ENCODE measurements around the gene ANGPTL4. TPM values are rescaled to one million over a fixed set of nuclear protein-coding genes. Genes with fewer than 3 reads are reported as not detected.
A peak's percentile ranks its signal among the peaks of the same experiment; 100 is the strongest.

Gene ANGPTL4
- polyA plus RNA-seq, 2 donors: 27.2 to 126 TPM

DNA sequence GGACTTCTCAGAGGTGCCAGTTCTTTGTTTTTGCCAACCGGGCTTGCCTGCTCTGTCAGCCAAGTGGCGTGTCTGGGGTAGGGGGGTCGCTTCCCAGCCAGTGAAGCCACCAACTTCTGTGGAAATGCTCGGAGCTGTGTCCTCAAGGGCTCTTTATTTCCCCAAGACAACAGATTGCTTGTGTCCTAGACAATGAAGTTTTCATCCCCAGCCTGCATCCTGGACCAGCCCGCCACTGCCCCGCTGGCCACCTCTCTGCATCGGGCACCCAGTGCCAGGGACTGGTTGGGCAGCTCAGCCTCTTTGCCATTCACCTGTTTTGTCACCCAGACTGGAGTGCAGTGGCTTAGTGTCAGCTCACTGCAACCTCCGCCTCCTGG lies 29.9 kb downstream of the ANGPTL4 start:
- H3K9me3 ChIP-seq (ENCODE audit: control insufficient read depth in 2 of 2, insufficient read depth in 1 of 2, low read depth in 1 of 2, low read length in 1 of 2): no peaks in the 10 kb centered on the region
- peak overlapping the region; percentile 27 to 34 for H3K27ac ChIP-seq (ENCODE audit: low read depth in 2 of 2, low read length in 1 of 2)
- H3K4me1 ChIP-seq (ENCODE audit: control insufficient read depth in 2 of 2, insufficient read depth in 2 of 2, low read length in 1 of 2): peaks cover 3 to 41% of the 10 kb centered on the region in 2 donors
- 80 to 83% methylated on average over 7 to 8 of the region's 8 CpGs for WGBS, 2 donors
- H3K27me3 ChIP-seq (ENCODE audit: control insufficient read depth in 1 of 2, insufficient read depth in 2 of 2, low read length in 2 of 2): no peaks in the 10 kb centered on the region
- H3K36me3 ChIP-seq (ENCODE audit: control insufficient read depth in 2 of 2, insufficient read depth in 2 of 2, low read length in 1 of 2): peaks cover 0 to 7% of the 10 kb centered on the region in 2 donors
- no peak overlapping the region for H3K4me3 ChIP-seq (ENCODE audit: low read depth in 1 of 2, low read length in 2 of 2)

DNA sequence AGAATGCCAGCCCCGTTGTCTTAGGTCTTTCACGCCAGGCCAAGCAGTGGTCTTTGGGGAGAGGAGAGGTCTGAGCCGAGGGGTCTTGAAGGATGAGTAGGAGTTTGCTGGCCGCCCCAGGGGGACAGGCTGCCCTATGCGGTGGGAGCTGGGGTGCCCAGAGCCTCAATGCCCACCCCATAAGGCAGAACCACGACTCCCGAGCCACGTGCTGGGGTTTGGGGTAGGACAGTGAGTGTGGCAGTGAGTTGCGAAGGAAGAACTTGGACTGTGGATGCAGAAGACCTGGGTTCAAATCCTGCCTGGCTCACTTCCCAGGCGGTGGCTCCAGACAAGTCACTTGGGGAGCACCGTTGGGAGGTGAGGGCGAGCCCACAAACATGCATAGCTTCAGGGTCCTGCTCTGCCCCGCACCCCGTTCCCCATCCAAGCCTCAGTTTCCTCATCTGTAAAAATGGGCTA lies 31.7 kb downstream of the ANGPTL4 start:
- Histone ChIP-seq H3K27me3 (ENCODE audit: control insufficient read depth in 1 of 2, insufficient read depth in 2 of 2, low read length in 2 of 2) (no peaks in the 10 kb centered on the region), H3K27ac (ENCODE audit: low read depth in 2 of 2, low read length in 1 of 2) (no peak overlapping the region), H3K4me1 (ENCODE audit: control insufficient read depth in 2 of 2, insufficient read depth in 2 of 2, low read length in 1 of 2) (peaks cover 3 to 41% of the 10 kb centered on the region in 2 donors), H3K4me3 (ENCODE audit: low read depth in 1 of 2, low read length in 2 of 2) (no peak overlapping the region), H3K36me3 (ENCODE audit: control insufficient read depth in 2 of 2, insufficient read depth in 2 of 2, low read length in 1 of 2) (peaks cover 0 to 19% of the 10 kb centered on the region in 2 donors), H3K9me3 (ENCODE audit: control insufficient read depth in 2 of 2, insufficient read depth in 1 of 2, low read depth in 1 of 2, low read length in 1 of 2) (no peaks in the 10 kb centered on the region)
- 78 to 81% methylated on average over 14 of the region's 14 CpGs for WGBS, 2 donors

DNA sequence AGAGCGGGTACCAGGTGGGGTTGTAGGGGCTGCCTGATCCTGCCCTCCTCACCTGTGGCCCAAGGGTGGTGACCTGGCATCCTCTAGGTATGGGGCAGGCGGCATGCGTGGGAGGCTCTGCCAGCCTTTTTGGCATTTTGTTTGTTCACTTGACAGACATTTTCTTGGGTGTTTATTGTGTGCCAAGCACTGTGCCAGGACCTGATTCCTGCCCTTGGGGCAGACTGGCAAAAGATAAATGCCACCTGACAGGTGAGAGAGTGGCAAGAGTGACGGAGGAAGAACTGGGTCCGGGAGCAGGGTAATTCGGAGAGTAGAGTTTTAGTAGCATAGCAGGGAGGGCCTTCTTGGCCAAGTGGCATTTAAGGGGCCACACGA lies 32.2 kb downstream of the ANGPTL4 start:
- H3K9me3 ChIP-seq (ENCODE audit: control insufficient read depth in 2 of 2, insufficient read depth in 1 of 2, low read depth in 1 of 2, low read length in 1 of 2): no peaks in the 10 kb centered on the region
- no peaks in the 10 kb centered on the region for H3K27me3 ChIP-seq (ENCODE audit: control insufficient read depth in 1 of 2, insufficient read depth in 2 of 2, low read length in 2 of 2)
- H3K36me3 ChIP-seq (ENCODE audit: control insufficient read depth in 2 of 2, insufficient read depth in 2 of 2, low read length in 1 of 2): peaks cover 0 to 19% of the 10 kb centered on the region in 2 donors
- H3K27ac ChIP-seq (ENCODE audit: low read depth in 2 of 2, low read length in 1 of 2): peak overlapping the region in 1 of 2 donors; percentile 42
- 51 to 62% methylated on average over 7 of the region's 7 CpGs for WGBS, 2 donors
- H3K4me3 ChIP-seq (ENCODE audit: low read depth in 1 of 2, low read length in 2 of 2): no peak overlapping the region
- H3K4me1 ChIP-seq (ENCODE audit: control insufficient read depth in 2 of 2, insufficient read depth in 2 of 2, low read length in 1 of 2): peaks cover 3 to 38% of the 10 kb centered on the region in 2 donors

DNA sequence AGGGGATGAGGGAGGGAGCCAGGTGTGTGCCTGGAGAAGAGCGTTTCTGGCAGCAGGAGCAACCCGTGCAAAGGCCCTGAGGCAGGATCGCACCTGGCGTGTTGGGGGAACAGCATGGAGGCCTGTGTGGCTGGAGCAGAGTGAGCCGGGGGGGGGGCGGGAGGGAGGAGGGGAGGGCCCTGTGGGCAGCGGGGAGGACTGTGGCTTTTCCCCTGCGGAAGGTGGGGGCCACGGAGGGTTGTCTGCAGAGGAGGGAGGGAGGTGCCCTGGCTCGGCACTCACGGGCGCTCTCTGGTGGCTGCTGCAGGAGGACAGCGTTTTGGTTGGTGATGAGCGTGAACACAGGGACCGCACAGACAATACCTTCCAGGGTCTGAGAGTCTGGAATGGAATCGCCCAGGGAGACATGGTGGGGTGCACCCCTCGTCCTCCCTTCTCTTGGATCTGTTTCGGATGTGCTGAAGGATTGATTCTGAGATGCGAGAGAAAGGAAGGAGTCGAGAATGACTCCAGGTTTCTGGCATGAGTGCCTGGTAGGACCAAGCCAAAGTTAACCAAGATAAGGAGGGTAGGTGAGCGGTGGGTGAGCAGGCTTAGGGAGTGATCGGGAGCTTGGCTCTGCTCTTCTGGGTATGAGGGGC lies 32.7 kb downstream of the ANGPTL4 start:
- Histone ChIP-seq H3K36me3 (ENCODE audit: control insufficient read depth in 2 of 2, insufficient read depth in 2 of 2, low read length in 1 of 2) (peaks cover 0 to 19% of the 10 kb centered on the region in 2 donors), H3K27me3 (ENCODE audit: control insufficient read depth in 1 of 2, insufficient read depth in 2 of 2, low read length in 2 of 2) (no peaks in the 10 kb centered on the region), H3K9me3 (ENCODE audit: control insufficient read depth in 2 of 2, insufficient read depth in 1 of 2, low read depth in 1 of 2, low read length in 1 of 2) (no peaks in the 10 kb centered on the region), H3K4me1 (ENCODE audit: control insufficient read depth in 2 of 2, insufficient read depth in 2 of 2, low read length in 1 of 2) (peaks cover 3 to 32% of the 10 kb centered on the region in 2 donors), H3K4me3 (ENCODE audit: low read depth in 1 of 2, low read length in 2 of 2) (no peak overlapping the region), H3K27ac (ENCODE audit: low read depth in 2 of 2, low read length in 1 of 2) (peak overlapping the region in 1 of 2 donors; percentile 42)
- WGBS, 2 donors: 37 to 45% methylated on average over 19 to 22 of the region's 22 CpGs

DNA sequence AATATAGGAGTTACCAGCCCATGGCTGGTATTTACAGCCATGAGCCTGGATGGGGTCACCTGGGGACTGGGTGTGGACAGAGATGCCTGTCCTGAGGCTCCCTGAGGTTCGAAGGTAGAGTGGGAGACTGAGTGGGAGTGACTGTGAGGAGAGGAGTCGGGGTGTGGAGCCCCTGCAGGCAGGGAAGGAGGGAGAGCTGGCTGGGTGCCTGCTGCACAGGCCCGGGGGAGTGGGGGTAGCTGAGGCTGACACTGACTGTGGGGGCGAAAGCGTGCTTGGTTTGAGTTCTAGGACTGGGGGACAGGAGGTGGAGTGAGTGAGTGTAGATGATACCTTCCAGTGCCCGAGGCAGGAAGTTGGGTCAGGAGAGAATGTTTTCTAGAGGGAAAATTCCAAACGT lies 33.3 kb downstream of the ANGPTL4 start:
- H3K27me3 ChIP-seq (ENCODE audit: control insufficient read depth in 1 of 2, insufficient read depth in 2 of 2, low read length in 2 of 2): no peaks in the 10 kb centered on the region
- H3K9me3 ChIP-seq (ENCODE audit: control insufficient read depth in 2 of 2, insufficient read depth in 1 of 2, low read depth in 1 of 2, low read length in 1 of 2): no peaks in the 10 kb centered on the region
- no peak overlapping the region for H3K27ac ChIP-seq (ENCODE audit: low read depth in 2 of 2, low read length in 1 of 2)
- no peak overlapping the region for H3K4me3 ChIP-seq (ENCODE audit: low read depth in 1 of 2, low read length in 2 of 2)
- peaks cover 5 to 25% of the 10 kb centered on the region in 2 donors for H3K36me3 ChIP-seq (ENCODE audit: control insufficient read depth in 2 of 2, insufficient read depth in 2 of 2, low read length in 1 of 2)
- peaks cover 3 to 32% of the 10 kb centered on the region in 2 donors for H3K4me1 ChIP-seq (ENCODE audit: control insufficient read depth in 2 of 2, insufficient read depth in 2 of 2, low read length in 1 of 2)
- WGBS, 2 donors: 32 to 39% methylated on average over 7 of the region's 7 CpGs

DNA sequence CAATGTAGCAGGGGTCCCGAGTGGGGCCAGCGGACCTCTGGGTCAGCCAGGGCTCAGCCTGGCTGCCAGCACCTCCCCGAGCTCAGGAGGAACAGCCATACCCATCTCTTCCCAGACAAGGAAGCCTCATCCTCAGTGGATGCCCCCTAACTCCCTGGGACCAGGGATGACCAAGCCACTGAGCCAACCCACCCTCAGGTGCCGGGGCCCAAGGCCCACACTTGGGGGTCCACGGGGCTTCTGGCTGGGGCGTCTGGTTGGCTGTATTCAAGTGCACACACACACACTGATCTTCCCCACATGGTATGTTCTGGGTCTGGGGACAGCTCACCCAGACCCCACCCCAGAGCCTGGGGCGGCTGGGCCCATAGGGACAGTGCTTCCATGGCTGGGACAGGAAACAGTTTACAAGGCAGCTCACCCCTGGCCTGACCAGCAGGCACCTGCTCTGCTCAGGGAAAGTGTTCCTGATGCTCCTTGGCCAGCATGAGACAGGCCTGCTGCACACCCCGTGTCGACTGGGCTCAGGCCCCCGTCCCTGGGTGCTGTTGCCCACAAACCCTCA lies 33.9 kb downstream of the ANGPTL4 start:
- 70 to 73% methylated on average over 10 of the region's 10 CpGs for WGBS, 2 donors
- Histone ChIP-seq H3K9me3 (ENCODE audit: control insufficient read depth in 2 of 2, insufficient read depth in 1 of 2, low read depth in 1 of 2, low read length in 1 of 2) (no peaks in the 10 kb centered on the region), H3K27ac (ENCODE audit: low read depth in 2 of 2, low read length in 1 of 2) (no peak overlapping the region), H3K36me3 (ENCODE audit: control insufficient read depth in 2 of 2, insufficient read depth in 2 of 2, low read length in 1 of 2) (peaks cover 6 to 27% of the 10 kb centered on the region in 2 donors), H3K27me3 (ENCODE audit: control insufficient read depth in 1 of 2, insufficient read depth in 2 of 2, low read length in 2 of 2) (no peaks in the 10 kb centered on the region), H3K4me1 (ENCODE audit: control insufficient read depth in 2 of 2, insufficient read depth in 2 of 2, low read length in 1 of 2) (peaks cover 3 to 32% of the 10 kb centered on the region in 2 donors), H3K4me3 (ENCODE audit: low read depth in 1 of 2, low read length in 2 of 2) (no peak overlapping the region)

DNA sequence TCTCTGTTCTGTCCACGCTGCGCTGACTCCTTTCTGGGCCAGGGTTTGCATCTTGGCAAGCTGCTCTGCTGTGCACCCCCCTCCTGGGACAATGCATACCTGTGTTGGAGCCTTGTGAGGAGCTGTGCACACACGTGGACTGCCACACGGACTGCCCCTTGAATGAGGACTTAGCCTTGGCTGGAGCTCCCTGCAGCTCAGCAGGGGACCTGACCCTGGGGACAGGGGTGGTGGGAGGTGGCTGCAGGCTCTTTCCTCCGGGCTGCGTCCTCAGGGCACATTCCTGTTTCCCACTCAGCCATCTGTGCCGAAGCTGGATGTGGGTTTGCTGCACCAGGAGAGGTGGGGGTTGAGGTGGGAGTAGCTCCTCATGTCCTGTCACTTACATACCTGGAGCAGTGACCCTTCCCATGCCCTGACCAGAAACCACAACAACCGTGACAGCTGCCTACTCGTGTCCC lies 34.4 kb downstream of the ANGPTL4 start:
- no peak overlapping the region for H3K4me3 ChIP-seq (ENCODE audit: low read depth in 1 of 2, low read length in 2 of 2)
- no peak overlapping the region for H3K27ac ChIP-seq (ENCODE audit: low read depth in 2 of 2, low read length in 1 of 2)
- peaks cover 0 to 31% of the 10 kb centered on the region in 2 donors for H3K4me1 ChIP-seq (ENCODE audit: control insufficient read depth in 2 of 2, insufficient read depth in 2 of 2, low read length in 1 of 2)
- H3K27me3 ChIP-seq (ENCODE audit: control insufficient read depth in 1 of 2, insufficient read depth in 2 of 2, low read length in 2 of 2): no peaks in the 10 kb centered on the region
- H3K9me3 ChIP-seq (ENCODE audit: control insufficient read depth in 2 of 2, insufficient read depth in 1 of 2, low read depth in 1 of 2, low read length in 1 of 2): no peaks in the 10 kb centered on the region
- peaks cover 11 to 32% of the 10 kb centered on the region in 2 donors for H3K36me3 ChIP-seq (ENCODE audit: control insufficient read depth in 2 of 2, insufficient read depth in 2 of 2, low read length in 1 of 2)
- WGBS, 2 donors: 50 to 57% methylated on average over 9 of the region's 9 CpGs

DNA sequence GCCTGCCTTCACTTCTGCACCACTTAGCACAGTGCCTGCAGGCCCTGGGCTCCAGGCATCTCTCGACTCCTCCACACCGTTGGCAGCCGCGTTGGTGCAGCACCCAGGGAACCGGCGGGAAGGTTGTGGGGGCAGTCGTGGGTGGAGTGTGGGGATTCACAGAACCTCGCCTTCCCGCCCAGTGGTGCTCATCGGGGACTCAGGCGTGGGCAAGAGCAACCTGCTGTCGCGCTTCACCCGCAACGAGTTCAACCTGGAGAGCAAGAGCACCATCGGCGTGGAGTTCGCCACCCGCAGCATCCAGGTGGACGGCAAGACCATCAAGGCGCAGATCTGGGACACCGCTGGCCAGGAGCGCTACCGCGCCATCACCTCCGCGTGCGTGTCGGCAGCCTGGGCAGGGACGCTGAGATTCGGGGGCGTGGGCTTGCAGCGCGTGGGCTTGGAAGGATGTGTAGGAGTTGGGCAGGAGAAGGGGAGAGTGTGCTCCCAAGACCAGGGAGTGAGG lies 35.8 kb downstream of the ANGPTL4 start:
- Histone ChIP-seq H3K27me3 (ENCODE audit: control insufficient read depth in 1 of 2, insufficient read depth in 2 of 2, low read length in 2 of 2) (no peaks in the 10 kb centered on the region), H3K36me3 (ENCODE audit: control insufficient read depth in 2 of 2, insufficient read depth in 2 of 2, low read length in 1 of 2) (peaks cover 14 to 39% of the 10 kb centered on the region in 2 donors), H3K4me3 (ENCODE audit: low read depth in 1 of 2, low read length in 2 of 2) (no peak overlapping the region), H3K27ac (ENCODE audit: low read depth in 2 of 2, low read length in 1 of 2) (no peak overlapping the region), H3K4me1 (ENCODE audit: control insufficient read depth in 2 of 2, insufficient read depth in 2 of 2, low read length in 1 of 2) (peaks cover 0 to 25% of the 10 kb centered on the region in 2 donors), H3K9me3 (ENCODE audit: control insufficient read depth in 2 of 2, insufficient read depth in 1 of 2, low read depth in 1 of 2, low read length in 1 of 2) (no peaks in the 10 kb centered on the region)
- 91 to 92% methylated on average over 34 of the region's 34 CpGs for WGBS, 2 donors

DNA sequence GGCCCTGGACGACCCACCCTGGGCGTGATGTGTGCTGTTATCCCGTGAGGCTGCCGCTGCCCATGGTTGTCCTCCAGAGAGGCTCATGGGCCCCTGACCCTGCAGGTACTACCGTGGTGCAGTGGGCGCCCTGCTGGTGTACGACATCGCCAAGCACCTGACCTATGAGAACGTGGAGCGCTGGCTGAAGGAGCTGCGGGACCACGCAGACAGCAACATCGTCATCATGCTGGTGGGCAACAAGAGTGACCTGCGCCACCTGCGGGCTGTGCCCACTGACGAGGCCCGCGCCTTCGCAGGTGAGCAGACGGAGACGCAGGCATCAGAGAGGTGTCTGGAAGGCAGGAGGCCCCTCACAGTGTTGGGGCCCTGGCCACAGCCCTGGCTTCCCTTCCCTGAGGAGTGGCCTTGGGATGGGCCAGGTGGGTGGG lies 38.0 kb downstream of the ANGPTL4 start:
- H3K4me3 ChIP-seq (ENCODE audit: low read depth in 1 of 2, low read length in 2 of 2): no peak overlapping the region
- H3K9me3 ChIP-seq (ENCODE audit: control insufficient read depth in 2 of 2, insufficient read depth in 1 of 2, low read depth in 1 of 2, low read length in 1 of 2): no peaks in the 10 kb centered on the region
- no peaks in the 10 kb centered on the region for H3K27me3 ChIP-seq (ENCODE audit: control insufficient read depth in 1 of 2, insufficient read depth in 2 of 2, low read length in 2 of 2)
- H3K36me3 ChIP-seq (ENCODE audit: control insufficient read depth in 2 of 2, insufficient read depth in 2 of 2, low read length in 1 of 2): peaks cover 17 to 44% of the 10 kb centered on the region in 2 donors
- H3K27ac ChIP-seq (ENCODE audit: low read depth in 2 of 2, low read length in 1 of 2): no peak overlapping the region
- peaks cover 0 to 14% of the 10 kb centered on the region in 2 donors for H3K4me1 ChIP-seq (ENCODE audit: control insufficient read depth in 2 of 2, insufficient read depth in 2 of 2, low read length in 1 of 2)
- 94% methylated on average over 21 of the region's 21 CpGs for WGBS, 2 donors
